ENCODE data around the gene SHE.

SHE gene

GRCh38 chr1:154529308-154529707 lies 27.1 kb upstream of the SHE start:
- no peaks in the 10 kb centered on the region for H3K4me1 ChIP-seq (ENCODE audit: insufficient read depth, low read length)
- no peak overlapping the region for H3K4me2 ChIP-seq (ENCODE audit: insufficient read depth, low read length)
- no peak overlapping the region for H3K9ac ChIP-seq (ENCODE audit: low read depth, low read length)
- H3K79me2 ChIP-seq (ENCODE audit: insufficient read depth, low read length), result no peaks in the 10 kb centered on the region
- no peaks in the 10 kb centered on the region for H3K27me3 ChIP-seq (ENCODE audit: insufficient read depth, low read length, poor library complexity)
- H2AFZ ChIP-seq (ENCODE audit: low read depth, low read length), result no peak overlapping the region
- no peaks in the 10 kb centered on the region for H3K9me3 ChIP-seq (ENCODE audit: insufficient read depth, low read length, severe bottlenecking)
- TF ChIP-seq EZH2 (IDR thresholded peaks at IDR 0.05; ENCODE audit: borderline replicate concordance, low read depth, low read length, severe bottlenecking), result no peak
- TF ChIP-seq, protein P1, sequence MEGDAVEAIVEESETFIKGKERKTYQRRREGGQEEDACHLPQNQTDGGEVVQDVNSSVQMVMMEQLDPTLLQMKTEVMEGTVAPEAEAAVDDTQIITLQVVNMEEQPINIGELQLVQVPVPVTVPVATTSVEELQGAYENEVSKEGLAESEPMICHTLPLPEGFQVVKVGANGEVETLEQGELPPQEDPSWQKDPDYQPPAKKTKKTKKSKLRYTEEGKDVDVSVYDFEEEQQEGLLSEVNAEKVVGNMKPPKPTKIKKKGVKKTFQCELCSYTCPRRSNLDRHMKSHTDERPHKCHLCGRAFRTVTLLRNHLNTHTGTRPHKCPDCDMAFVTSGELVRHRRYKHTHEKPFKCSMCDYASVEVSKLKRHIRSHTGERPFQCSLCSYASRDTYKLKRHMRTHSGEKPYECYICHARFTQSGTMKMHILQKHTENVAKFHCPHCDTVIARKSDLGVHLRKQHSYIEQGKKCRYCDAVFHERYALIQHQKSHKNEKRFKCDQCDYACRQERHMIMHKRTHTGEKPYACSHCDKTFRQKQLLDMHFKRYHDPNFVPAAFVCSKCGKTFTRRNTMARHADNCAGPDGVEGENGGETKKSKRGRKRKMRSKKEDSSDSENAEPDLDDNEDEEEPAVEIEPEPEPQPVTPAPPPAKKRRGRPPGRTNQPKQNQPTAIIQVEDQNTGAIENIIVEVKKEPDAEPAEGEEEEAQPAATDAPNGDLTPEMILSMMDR (IDR thresholded peaks at IDR 0.05; ENCODE audit: borderline replicate concordance, extremely low read depth, low read length, poor library complexity, severe bottlenecking), result no peak
- no peaks in the 10 kb centered on the region for H4K20me1 ChIP-seq (ENCODE audit: insufficient read depth, low read length)
- H3K36me3 ChIP-seq (ENCODE audit: insufficient read depth, low read length), result no peaks in the 10 kb centered on the region
- DNase-seq, result no peak
- H3K27ac ChIP-seq (ENCODE audit: low read length), result no peak overlapping the region
- ATAC-seq (ENCODE audit: insufficient read depth, low read depth), result no peak
- H3K4me3 ChIP-seq (ENCODE audit: low read depth in 1 of 2, low read length in 2 of 2), result no peak overlapping the region

- Histone ChIP-seq H4K20me1 (ENCODE audit: insufficient read depth, low read length) (no peaks in the 10 kb centered on the region), H3K4me2 (ENCODE audit: insufficient read depth, low read length) (no peak overlapping the region), H3K79me2 (ENCODE audit: insufficient read depth, low read length) (no peaks in the 10 kb centered on the region), H3K9me3 (ENCODE audit: insufficient read depth, low read length, severe bottlenecking) (no peaks in the 10 kb centered on the region), H3K27ac (ENCODE audit: low read length) (no peak overlapping the region), H3K36me3 (ENCODE audit: insufficient read depth, low read length) (no peaks in the 10 kb centered on the region), H3K9ac (ENCODE audit: low read depth, low read length) (no peak overlapping the region), H3K27me3 (ENCODE audit: insufficient read depth, low read length, poor library complexity) (peaks cover 11% of the 10 kb centered on the region), H2AFZ (ENCODE audit: low read depth, low read length) (no peak overlapping the region), H3K4me1 (ENCODE audit: insufficient read depth, low read length) (no peaks in the 10 kb centered on the region), H3K4me3 (ENCODE audit: low read depth in 1 of 2, low read length in 2 of 2) (no peak overlapping the region)
- ATAC-seq (ENCODE audit: insufficient read depth, low read depth) (no peak), DNase-seq (no peak)
- no peak for TF ChIP-seq EZH2 (IDR thresholded peaks at IDR 0.05; ENCODE audit: borderline replicate concordance, low read depth, low read length, severe bottlenecking)
- TF ChIP-seq, protein P1 (IDR thresholded peaks at IDR 0.05; ENCODE audit: borderline replicate concordance, extremely low read depth, low read length, poor library complexity, severe bottlenecking), result no peak
These were observed 25.0 kb upstream of the SHE start for GRCh38 chr1:154527192-154527591.

DNA sequence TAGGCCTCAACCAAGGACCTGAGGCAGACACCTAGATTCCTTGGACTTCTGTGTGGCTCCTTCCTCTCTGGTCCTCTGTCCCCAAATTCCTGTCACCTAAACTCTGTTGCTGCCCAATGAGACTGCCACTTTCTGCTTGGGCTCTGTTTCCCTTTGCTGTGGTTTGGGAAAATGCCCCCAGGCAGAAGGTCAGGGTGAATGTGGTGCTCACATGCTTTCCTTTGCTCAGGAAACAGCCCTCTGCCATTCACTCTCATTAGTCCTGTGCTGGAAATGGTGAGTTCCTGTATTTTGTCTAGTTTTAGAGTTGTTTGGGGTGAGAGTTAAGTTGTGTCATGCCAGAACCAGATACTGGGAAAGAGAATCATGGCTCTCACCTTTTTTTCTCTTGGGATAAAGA lies 22.7 kb upstream of the SHE start:
- Histone ChIP-seq H3K27ac (ENCODE audit: low read length) (no peak overlapping the region), H3K9ac (ENCODE audit: low read depth, low read length) (no peak overlapping the region), H3K79me2 (ENCODE audit: insufficient read depth, low read length) (no peaks in the 10 kb centered on the region), H3K9me3 (ENCODE audit: insufficient read depth, low read length, severe bottlenecking) (no peaks in the 10 kb centered on the region), H3K4me2 (ENCODE audit: insufficient read depth, low read length) (no peak overlapping the region), H4K20me1 (ENCODE audit: insufficient read depth, low read length) (no peaks in the 10 kb centered on the region), H3K4me3 (ENCODE audit: low read depth in 1 of 2, low read length in 2 of 2) (no peak overlapping the region), H3K36me3 (ENCODE audit: insufficient read depth, low read length) (no peaks in the 10 kb centered on the region), H3K27me3 (ENCODE audit: insufficient read depth, low read length, poor library complexity) (peaks cover 30% of the 10 kb centered on the region), H3K4me1 (ENCODE audit: insufficient read depth, low read length) (no peaks in the 10 kb centered on the region), H2AFZ (ENCODE audit: low read depth, low read length) (no peak overlapping the region)
- no peak for TF ChIP-seq EZH2 (IDR thresholded peaks at IDR 0.05; ENCODE audit: borderline replicate concordance, low read depth, low read length, severe bottlenecking)
- TF ChIP-seq, protein P1 (IDR thresholded peaks at IDR 0.05; ENCODE audit: borderline replicate concordance, extremely low read depth, low read length, poor library complexity, severe bottlenecking), result no peak
- DNase-seq (no peak), ATAC-seq (ENCODE audit: insufficient read depth, low read depth) (no peak)

DNA sequence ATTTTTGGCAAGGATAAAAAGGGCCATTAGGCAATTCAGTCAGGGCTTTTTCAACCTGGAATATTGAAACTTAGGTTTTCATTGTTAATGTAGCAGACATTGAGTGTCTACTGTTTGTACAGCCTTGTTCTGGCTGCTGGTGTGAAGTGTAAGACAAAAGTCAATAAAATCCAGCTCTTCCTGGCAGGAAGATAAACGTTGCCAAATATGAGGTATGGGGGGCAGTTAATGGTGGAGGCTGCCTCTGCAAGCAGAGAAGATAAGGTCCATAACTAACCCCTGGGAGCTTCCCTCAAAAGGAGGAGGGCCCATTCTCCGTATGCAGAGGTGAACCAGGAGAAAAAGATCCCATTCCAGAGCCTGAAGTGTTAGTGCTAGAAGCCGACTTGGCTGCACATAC lies 19.5 kb upstream of the SHE start:
- no peak overlapping the region for H3K4me3 ChIP-seq (ENCODE audit: low read depth in 1 of 2, low read length in 2 of 2)
- ATAC-seq (ENCODE audit: insufficient read depth, low read depth) (no peak), DNase-seq (no peak)
- H2AFZ ChIP-seq (ENCODE audit: low read depth, low read length), result no peak overlapping the region
- no peaks in the 10 kb centered on the region for H3K36me3 ChIP-seq (ENCODE audit: insufficient read depth, low read length)
- no peaks in the 10 kb centered on the region for H4K20me1 ChIP-seq (ENCODE audit: insufficient read depth, low read length)
- H3K27ac ChIP-seq (ENCODE audit: low read length), result no peak overlapping the region
- H3K9me3 ChIP-seq (ENCODE audit: insufficient read depth, low read length, severe bottlenecking), result no peaks in the 10 kb centered on the region
- no peak overlapping the region for H3K9ac ChIP-seq (ENCODE audit: low read depth, low read length)
- H3K4me1 ChIP-seq (ENCODE audit: insufficient read depth, low read length), result no peaks in the 10 kb centered on the region
- no peaks in the 10 kb centered on the region for H3K79me2 ChIP-seq (ENCODE audit: insufficient read depth, low read length)
- TF ChIP-seq, protein P1 (IDR thresholded peaks at IDR 0.05; ENCODE audit: borderline replicate concordance, extremely low read depth, low read length, poor library complexity, severe bottlenecking), result no peak
- TF ChIP-seq EZH2 (IDR thresholded peaks at IDR 0.05; ENCODE audit: borderline replicate concordance, low read depth, low read length, severe bottlenecking), result no peak
- peaks cover 39% of the 10 kb centered on the region for H3K27me3 ChIP-seq (ENCODE audit: insufficient read depth, low read length, poor library complexity)
- H3K4me2 ChIP-seq (ENCODE audit: insufficient read depth, low read length), result no peak overlapping the region
